GM21717 (cell line): ENCODE results near the gene COL6A3.

ENCODE experiments used
- ATAC-seq: cut with Tn5 transposase; IDR thresholded peaks from one replicate; pipeline ENCODE4 v1.9.1; 2021; ENCODE audit warnings: mild to moderate bottlenecking, moderate library complexity; ENCODE audit not compliant: unreplicated experiment

COL6A3 gene

GRCh38 chr2:237352279-237352845 is 61.6 kb downstream of the COL6A3 start:
- ATAC-seq = no peak

DNA sequence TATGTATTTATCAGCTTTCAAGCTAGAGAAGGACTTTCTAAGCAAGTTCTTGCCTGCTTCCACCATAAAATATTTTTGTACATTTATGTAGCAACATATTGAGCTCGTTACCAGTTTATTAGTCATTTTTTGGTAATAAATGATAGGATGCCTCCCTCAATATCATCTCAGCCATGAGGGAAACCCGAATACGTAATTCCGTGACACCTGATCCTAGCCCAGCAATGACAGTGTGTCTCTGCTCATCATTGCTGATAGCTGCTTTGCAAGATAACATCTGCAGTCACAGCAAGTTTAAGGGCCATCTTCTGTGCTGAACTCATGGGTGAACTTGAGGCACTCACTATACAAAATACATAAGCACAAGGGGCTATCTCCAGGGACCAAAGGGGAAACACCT is 62.2 kb downstream of the COL6A3 start:
- ATAC-seq = no peak

- ATAC-seq = no peak
These were observed 62.9 kb downstream of the COL6A3 start for GRCh38 chr2:237351046-237351445.

DNA sequence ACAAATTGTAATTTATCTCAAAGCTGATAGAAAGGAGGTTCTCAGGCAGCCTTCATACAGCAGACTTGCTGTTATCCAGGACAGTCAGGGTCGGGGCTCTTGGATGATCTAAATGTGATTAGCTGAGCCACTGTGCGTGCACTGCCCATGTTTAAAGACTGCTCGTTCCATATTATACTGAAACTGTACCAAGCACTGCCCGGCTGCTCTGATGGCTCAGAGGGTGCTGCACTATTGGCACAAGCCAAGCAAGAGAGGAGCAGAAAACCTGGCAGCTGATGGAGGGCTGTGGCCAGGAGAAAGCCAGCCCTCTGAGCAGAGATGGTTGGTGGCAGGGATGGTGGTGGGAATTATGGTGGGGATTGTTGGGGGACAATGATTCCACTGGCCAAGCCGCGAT is 63.4 kb downstream of the COL6A3 start:
- ATAC-seq = no peak

DNA sequence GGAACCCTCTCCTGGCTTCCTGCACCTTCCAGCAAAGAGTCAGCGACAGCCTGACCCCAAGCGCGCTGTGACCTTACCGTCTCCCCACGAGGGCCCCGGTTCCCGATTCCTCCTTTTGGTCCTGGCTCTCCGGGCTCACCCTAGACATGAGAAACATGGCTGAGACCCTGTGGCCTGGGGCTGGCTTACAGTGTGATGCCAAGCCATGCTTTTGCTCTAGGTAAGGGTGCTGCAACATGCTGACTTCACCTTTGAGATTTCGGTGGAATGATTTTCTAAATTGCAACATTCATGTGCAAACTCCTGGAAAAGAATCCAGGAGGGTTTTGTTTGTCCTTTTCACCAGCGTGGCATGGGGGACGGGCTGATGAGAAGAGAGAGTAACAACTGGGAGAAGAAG is 63.9 kb downstream of the COL6A3 start:
- no peak for ATAC-seq

- no peak for ATAC-seq
These were observed 65.6 kb downstream of the COL6A3 start for GRCh38 chr2:237348281-237348865.

DNA sequence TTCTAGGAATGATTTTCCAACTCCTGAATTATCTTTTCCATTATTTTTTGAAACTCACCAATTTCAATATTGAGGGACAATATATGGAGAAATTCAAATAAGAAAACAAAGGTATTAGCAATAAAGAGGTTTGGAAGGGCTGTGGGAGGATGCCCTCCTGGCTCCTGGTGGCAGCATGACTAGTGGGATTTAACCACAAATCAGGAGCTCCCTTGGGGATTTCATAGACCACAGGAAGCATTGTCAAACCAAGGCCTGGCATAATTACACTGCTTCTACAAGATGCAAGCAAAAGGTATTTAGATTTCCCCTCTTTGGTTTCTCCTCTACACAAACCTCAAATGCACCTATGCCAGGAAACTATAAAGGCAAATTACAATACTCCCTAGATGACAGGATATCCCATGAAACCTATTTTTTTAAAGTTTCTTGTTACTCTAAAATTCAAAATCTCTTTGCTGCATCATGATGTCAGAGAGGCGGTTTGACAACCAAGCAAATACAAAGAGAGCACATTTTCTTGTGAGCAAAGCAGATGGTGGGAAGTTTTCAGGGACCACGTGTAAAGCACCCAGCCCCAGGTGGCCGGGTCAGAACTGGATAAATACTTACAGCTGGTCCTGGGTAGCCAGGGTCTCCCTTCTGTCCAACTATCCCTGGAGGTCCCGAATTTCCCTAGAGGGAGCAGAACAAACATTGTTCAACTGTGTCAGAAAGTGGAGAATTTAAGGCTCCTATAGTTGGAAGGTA is 67.9 kb downstream of the COL6A3 start:
- no peak for ATAC-seq

- ATAC-seq = no peak
These were observed 68.6 kb downstream of the COL6A3 start for GRCh38 chr2:237345411-237345810.

GRCh38 chr2:237344942-237345341 is 69.0 kb downstream of the COL6A3 start:
- no peak for ATAC-seq

DNA sequence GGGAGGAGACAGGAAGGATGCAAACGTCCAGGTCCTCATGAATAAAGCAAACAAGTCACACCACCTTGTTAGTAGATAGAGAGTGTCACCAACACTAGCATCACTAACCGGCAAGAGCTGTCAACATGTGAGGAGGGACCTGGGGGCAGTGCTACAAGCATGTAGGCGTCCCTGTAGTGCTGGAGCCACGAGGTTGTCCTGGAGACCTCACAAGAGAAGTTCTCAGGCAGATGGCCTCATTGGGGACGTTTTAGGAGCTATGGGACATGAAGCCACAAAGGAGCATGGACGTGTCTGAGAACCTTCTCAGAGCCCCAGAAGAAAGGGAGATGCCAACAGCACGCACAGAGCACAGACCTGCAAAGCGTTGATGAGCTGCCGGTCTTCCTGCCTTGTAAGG is 70.0 kb downstream of the COL6A3 start:
- no peak for ATAC-seq

DNA sequence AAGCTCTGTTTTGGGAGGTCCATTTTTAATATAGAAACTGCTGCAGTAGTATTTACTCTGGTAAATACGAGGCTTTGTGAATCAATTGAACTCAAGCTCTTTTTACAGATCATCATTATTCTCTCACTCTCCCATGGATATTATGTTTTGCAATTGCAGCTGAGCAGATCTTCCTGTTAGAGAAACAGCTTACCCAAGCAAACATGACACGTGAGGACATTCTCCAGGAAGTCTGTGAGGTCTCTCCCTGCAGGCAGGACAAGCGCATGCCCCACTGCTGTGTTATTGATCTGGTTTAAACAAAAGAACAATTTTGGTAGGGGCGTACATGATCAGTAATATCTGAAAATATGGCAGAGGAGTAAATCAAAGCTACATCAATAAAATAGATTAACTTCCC is 72.1 kb downstream of the COL6A3 start:
- no peak for ATAC-seq

GRCh38 chr2:237337586-237337985 is 76.4 kb downstream of the COL6A3 start:
- ATAC-seq = no peak

DNA sequence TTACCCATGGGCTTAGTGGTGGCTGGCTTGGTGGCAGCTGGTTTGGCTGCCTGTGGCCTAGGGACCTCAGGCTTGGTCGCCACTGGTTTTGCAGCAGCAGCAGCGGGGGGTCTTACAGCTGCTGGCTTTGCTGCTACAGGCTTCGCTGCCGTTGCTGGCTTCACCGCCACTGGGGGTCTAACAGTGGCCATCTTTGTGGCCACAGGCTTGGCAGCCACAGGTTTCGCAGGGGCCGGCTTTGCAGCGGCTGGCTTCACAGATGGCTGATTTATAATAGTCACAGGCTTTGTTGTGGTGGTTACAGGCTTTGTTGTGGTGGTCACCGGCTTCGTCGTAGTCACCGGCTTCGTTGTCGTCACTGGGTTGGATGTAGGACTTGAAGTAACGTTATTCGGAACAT is 77.8 kb downstream of the COL6A3 start:
- ATAC-seq = no peak

DNA sequence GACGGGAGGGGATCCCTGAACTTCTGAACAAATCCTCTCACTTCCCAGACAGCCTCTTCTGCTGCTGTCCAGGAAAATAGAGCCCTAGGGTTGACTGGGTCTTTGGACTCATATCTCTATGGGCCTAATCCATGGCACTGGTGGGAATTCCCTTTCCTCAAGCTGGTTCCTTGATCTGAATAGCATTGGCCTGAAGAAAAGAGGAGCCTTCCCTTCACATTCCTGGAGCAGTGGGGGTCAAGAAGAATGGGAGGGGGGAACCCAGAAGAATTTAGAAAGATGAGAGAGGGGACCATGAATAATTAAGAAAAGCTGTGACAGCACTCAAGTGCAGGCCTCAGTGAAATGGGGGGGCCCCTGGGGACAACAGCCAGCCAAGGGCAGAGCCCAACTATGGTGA is 80.2 kb downstream of the COL6A3 start:
- no peak for ATAC-seq

DNA sequence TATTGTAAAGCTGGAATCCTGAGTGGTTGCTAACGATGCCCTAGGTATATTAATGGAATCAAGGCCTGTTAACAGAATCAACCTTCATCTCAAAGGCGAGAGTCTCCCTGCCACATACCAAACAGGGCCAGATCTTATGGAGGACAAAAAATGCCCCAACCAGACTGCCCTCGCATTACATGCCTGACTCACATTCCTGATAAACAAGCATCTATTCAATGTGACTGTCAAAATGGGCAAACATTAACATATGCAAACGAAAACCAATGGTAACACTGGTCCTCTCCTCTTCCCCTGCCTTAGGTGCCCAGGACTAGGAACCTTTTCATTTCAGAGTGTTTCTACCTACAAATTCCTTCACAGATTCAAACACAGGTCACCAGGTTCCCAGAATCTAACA is 83.4 kb downstream of the COL6A3 start:
- no peak for ATAC-seq

DNA sequence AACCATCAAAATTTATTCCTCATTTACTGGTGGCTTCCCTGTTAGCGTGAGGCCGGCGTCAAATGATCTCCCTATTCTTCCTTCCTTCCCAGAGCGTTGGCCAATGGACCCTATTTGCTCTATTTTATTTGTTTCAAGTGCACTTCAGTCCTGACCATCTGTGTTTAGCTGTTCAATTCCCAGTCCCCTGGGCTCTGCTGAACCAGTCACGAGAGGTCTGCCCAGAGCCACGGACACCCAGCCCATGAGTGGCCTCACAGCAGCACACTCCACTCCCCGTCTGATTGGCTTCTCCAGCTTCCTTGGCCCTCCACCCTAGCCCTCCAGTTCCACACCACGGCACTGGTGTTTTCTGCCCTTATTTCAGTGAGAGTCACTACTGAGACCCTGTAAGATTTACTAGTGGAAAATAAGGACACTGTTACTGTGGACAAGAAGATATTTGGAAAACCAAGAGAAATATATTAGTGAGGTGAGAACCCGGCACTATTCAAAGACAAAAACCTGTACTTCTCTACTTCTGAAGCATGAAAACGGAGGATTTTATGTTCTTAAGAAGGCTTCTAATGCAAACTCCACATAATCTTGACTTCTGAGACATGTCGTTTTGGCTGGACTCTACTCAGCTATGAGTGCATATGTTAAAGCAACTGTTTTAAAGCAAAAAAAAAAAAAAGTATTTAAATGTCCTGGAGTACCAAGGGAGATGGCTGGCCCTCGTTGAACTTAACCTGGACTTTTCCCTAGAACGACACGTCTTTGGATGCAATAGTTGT is 86.6 kb downstream of the COL6A3 start:
- no peak for ATAC-seq

- ATAC-seq = no peak
These were observed 87.4 kb downstream of the COL6A3 start for GRCh38 chr2:237326266-237327171.

DNA sequence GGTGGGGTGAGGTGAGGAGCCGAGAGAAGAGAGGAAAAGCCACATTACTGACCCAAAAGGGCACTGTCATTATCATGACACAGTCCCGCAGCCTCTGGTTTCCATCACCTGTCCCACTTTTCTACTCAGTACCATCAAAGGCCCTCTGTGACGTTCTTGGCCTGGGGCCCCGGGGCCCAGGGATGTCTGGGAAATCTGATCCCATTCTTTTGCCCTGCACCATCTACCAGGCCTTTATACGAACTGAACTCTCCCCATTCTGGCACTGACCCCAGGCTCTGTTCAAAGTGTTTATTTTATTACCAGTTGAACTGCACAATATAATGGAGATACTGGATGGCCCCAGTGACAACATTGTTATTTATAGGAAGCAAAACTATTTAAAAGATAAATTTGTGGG is 89.1 kb downstream of the COL6A3 start:
- ATAC-seq = no peak

GRCh38 chr2:237324405-237324831 is 89.5 kb downstream of the COL6A3 start:
- no peak for ATAC-seq

DNA sequence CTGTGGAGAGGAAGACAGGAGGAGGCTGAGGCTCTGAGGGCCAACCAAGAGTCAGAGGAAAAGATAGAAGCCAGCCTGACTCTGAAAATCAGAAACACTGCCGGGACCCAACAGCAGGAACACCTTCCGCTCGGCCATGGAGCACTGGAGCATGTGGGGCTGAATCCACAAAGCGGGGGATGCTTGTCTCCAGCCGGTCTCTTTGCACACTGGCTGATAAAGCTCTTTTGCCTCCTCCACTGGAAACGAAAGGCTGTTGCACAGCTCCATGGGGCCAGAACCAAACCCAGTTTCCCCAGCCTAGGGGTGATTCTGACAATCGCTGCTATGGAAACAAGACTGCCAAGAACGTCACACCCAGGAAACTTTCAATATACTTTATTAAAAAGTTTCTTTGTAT is 90.3 kb downstream of the COL6A3 start:
- ATAC-seq = no peak

DNA sequence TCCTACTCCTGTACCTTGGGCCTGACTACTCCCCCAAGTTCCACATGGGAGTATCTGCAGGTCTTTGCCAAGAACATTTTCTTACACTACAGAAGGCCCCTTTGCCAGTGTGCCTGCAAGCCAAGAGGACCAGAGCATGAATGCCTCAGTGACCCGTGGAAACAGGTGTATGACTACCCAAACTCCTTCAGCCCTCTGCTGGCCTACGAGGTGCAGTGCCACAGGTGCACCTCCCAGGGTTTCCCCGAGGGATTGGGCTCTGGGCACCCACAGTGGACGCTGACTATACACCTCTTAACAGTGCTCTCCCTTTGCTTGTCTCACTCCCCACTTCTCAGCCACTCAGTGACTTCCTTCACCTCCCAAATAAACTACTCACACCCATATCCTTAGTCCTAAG is 91.4 kb downstream of the COL6A3 start:
- ATAC-seq = no peak
